SU-DHL-6 (cell line): ENCODE results near the gene DLX2.

Experiments
- CTCF ChIP-seq: fragments of 200-600 bp; sonication (generic); IDR thresholded peaks from one replicate; pipeline ENCODE4 v1.5.1; 2017; ENCODE audit warnings: antibody characterized with exemption, mild to moderate bottlenecking, low read length, moderate library complexity; ENCODE audit not compliant: insufficient read depth, poor library complexity, severe bottlenecking
- EZH2phosphoT487 ChIP-seq: fragments of 200-600 bp; sonication (generic), shearing (Covaris generic); conservative IDR thresholded peaks from 2 replicates; pipeline ENCODE4 v1.6.1; 2018; ENCODE audit warnings: mild to moderate bottlenecking, antibody characterized with exemption, low read length, moderate library complexity, mixed read lengths

GRCh38 chr2:172085460-172086159, 17.1 kb downstream of the DLX2 start, which contains the start of gene DLX1:
- no peak for TF ChIP-seq CTCF
- TF ChIP-seq EZH2phosphoT487 = no peak
